Hematopoietic multipotent progenitor cell treated with erythropoietin and hydrocortisone succinate and interleukin-3 and kit ligand, for 17 days (in vitro differentiated cells): Measurements from ENCODE around the gene CNNM1.

Experiments
- DNase-seq: peaks from one replicate; pipeline ENCODE4 v3.0.0-alpha.2; 2015; ENCODE audit warnings: low spot score

CNNM1 gene

GRCh38 chr10:99374526-99374925 is 45.4 kb downstream of the CNNM1 start:
- DNase-seq: no peak

- no peak for DNase-seq
These were observed 45.8 kb downstream of the CNNM1 start for GRCh38 chr10:99374972-99375371.

DNA sequence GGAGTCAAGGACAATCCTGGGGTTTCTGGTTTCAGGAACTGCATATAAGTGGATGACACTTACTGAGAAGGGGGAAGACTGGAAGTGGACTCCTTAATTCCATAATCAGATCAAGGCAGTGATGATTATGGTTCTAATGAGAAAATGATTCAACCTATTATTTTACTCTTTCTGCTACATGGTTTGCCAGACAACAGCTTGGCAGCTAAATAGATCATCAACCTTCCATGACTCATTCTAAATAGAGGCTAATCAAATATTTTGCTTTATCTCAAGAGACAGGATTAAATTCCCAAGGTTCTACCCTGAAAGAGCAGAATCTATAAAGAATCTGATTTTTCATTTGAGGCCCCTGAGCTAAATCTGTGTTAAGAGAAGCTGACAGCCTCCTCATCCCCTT is 46.3 kb downstream of the CNNM1 start:
- no peak for DNase-seq

GRCh38 chr10:99382176-99382575 is 53.0 kb downstream of the CNNM1 start:
- DNase-seq: no peak

- DNase-seq: no peak
These were observed 57.9 kb downstream of the CNNM1 start for GRCh38 chr10:99387071-99387470.

GRCh38 chr10:99387541-99387940 is 58.4 kb downstream of the CNNM1 start:
- no peak for DNase-seq

- DNase-seq: no peak
These were observed 60.7 kb downstream of the CNNM1 start for GRCh38 chr10:99389729-99390480.

GRCh38 chr10:99391346-99391745 is 62.2 kb downstream of the CNNM1 start:
- DNase-seq: no peak

DNA sequence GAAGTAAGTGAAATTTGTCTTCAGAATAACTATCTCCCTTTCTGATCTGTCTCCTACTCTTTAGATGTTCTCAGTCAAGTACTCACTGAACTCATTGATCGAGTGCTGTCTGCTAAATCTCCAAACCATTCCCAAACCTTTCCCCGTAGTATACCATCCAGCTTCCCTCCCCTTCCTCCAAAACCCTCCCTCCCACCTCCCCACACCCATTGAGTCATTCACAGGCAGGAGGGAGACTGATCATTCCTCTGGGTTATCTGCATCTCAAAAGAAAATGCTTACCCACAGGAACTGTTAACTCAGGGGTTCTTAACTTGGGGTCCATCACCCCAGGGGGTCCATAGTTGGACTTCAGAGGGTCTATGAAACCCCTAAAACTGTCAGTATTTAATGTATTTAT is 63.9 kb downstream of the CNNM1 start:
- DNase-seq: no peak

GRCh38 chr10:99393683-99394082 is 64.5 kb downstream of the CNNM1 start:
- DNase-seq: no peak

DNA sequence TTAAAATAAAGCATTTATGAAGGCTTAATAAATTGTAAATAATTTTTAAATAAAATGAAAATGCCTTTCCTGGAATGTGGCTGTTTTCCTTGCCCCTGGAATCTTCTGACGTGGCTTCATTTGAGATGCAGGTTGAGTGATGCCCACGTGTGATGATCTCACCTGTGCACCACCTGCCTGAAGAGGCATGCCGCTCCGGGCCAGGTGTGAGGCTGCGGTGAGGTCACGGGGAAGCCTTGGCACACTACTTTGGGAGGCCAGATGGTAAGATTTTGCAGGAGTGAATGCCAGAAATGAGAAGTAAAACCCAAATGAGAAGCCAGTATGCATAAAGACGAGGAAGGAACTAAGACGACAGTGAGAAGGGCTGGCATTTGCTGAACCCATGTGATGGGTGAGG is 65.1 kb downstream of the CNNM1 start:
- no peak for DNase-seq

DNA sequence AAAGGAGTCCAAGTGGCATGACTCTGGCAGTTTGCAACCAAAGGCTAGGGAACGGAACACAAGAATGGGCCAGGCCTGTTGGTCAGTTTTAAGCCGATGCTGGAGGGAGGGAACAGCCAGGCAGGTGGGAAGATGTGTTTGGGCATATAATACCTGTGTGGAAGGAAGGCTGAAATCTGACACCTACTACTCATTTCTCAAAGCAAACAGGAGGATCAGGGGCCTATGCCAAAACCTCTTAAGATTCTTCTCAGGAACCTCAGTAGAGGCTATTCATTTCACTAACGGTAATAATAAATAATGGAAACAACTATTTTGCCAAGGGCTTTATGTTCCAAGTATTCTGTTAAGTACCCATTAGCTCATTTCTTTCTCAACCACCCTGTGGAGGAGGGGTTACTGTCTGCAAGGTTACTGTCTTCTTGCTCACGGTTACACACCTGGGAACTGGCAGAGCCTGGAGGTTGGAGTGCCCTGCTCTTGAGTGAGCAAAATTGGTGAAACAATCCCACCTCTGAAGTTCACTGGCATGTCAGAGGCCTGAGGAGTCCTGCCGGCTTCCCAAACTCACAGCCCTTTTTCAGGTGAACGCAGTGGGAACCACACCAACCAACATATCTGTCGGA is 65.7 kb downstream of the CNNM1 start:
- DNase-seq: no peak

- DNase-seq: no peak
These were observed 66.7 kb downstream of the CNNM1 start for GRCh38 chr10:99395750-99396445.

GRCh38 chr10:99396471-99396870 is 67.3 kb downstream of the CNNM1 start:
- DNase-seq: no peak

- no peak for DNase-seq
These were observed 70.5 kb downstream of the CNNM1 start for GRCh38 chr10:99399664-99400063.

GRCh38 chr10:99403674-99404073 is 74.5 kb downstream of the CNNM1 start:
- no peak for DNase-seq

GRCh38 chr10:99406149-99406548 is 77.0 kb downstream of the CNNM1 start:
- no peak for DNase-seq

DNA sequence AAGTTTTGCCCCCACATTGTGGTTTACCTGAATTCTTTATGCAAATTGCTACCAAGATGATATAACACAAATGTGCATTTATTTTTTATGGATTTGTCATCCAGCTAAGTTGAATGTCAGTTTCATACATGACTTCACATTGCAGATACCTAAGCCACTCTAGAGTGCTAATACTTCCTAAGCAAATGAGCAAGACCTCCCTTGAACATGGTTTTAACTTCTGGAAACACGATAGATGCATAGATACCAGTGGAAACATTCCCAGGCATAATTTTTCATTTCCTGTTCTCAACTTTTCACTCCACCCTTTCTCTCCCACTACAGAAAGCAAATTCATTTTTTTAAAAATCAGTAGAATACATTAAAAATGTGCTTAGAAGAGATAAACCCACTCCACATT is 81.0 kb downstream of the CNNM1 start:
- DNase-seq: no peak

DNA sequence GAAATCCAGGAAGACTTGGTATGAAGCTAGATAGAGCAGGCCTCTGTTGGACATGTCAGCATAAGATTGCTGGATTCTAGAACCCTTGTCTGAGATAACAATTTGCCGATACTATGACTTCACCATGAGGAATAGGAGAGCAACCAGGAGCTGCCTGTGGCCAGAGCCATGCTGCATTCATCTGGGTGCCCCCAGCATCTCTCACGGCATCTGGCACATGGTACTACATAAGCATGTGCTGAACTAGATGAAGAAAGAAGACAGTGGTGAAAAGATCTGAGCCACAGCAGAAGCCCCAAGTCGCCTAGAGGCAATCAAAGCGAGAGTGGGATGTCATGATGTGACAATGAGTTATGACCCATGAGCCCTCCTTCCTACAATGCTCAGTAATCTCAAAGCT is 81.7 kb downstream of the CNNM1 start:
- no peak for DNase-seq

DNA sequence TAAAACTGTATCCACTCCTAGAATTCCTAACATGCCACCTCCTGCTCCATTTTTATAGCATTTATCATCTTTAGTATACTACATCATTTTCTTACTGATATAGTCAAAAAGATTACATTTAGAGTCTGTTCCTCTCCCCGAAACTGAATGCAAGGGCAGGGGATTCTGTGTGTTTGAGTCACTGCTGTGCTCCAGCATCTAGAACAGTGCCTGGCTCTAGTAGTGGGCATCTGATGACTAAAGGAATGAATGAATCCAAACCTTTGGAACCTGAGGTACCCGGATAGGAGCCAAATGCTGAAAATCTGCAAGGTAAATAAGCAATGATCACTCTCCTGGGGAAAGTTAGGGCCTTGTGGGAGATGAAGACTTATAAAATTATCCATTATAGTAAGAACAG is 82.4 kb downstream of the CNNM1 start:
- no peak for DNase-seq

DNA sequence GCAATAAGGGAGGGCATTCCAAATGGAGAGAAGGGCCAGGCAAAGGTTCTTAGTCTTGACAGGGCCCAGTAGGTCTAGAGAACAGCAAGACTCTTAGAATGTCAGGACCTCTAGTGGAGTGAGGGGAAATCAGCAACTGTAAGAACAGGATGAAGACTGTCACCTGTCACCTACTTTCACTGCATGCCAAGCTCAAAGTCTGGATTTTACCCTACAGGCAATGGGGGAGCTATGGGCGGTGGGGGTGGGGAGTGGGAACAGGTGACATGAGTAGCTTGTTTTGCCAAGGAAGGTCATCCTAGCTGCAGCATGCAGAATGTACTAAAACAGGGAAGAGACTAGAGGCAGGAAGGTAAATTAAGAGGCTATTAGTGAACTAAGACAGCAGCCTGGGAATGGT is 82.9 kb downstream of the CNNM1 start:
- DNase-seq: no peak

- no peak for DNase-seq
These were observed 89.9 kb downstream of the CNNM1 start for GRCh38 chr10:99418910-99419624.

GRCh38 chr10:99419688-99420087 is 90.5 kb downstream of the CNNM1 start:
- no peak for DNase-seq
